ENCODE measurements around the gene NEK7.
"Not testable (repeated sequence)": the region's sequence is repeated elsewhere in the genome, so short reads cannot be mapped to it uniquely, and the experiment has no call there.

NEK7 gene

DNA sequence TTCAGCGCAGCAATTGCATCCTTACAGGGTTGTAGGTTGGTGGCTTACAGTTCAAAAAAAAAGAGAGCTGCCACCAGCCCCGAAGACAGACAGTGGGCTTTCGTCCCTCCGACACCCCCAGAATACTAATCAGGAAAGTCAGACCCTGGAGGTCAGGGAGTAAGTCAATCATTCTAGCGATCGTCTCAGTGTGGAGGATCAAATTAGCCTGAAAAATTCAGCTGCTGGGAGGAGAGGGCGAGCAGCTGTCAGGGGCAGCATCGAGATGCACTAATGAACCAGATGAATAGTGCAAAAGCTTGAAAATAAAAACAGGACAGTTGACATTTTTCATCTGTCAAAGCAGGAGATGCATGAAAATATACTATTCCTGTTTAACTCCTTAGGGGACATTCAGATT, 138.4 kb downstream of the NEK7 start:
- no peak overlapping the region for H3K4me3 ChIP-seq (ENCODE audit: low read length)
- TF ChIP-seq CTCF (conservative IDR thresholded peaks at IDR 0.05; ENCODE audit: low read depth, low read length), result no peak
- no peak for DNase-seq (ENCODE audit: low read depth)

DNA sequence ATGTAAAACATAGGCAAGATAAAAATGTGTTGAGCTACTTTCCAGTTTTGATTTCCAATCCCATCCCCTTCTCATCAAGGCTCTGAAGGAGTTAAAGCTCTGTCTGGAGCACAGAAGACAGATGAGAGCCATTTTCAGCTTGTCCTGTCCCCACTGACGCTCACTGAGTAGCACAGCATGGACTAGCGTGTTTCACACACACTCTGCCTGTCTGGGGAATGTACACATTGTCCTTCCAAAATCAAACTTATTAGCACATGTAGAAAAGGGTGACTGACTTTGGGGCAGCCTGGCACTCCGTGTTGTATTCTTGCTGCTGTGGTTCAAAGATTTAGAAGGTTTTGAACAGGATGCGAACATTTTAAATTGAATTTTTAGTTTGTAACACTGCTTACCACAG, 139.2 kb downstream of the NEK7 start:
- no peak for TF ChIP-seq CTCF (conservative IDR thresholded peaks at IDR 0.05; ENCODE audit: low read depth, low read length)
- DNase-seq (ENCODE audit: low read depth), result no peak
- H3K4me3 ChIP-seq (ENCODE audit: low read length), result no peak overlapping the region

DNA sequence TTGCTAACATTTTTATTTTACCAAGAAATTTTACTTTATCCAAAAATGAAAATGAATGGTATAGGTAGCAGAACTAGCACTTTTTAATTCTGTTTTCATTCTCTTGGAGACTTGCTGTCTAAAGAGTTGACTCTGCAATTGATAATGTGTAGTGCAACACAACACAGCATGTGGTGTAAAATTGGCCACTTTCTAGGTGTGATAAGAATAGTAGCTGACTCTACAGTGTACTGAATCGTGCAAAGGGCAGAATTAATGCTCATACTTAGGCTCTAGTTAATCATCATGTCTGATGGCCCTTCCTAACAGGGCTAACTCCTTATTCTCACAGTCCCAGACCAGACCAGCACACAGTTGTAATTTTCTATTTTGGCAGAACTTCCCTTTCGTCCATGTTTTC, 140.5 kb downstream of the NEK7 start:
- H3K4me3 ChIP-seq (ENCODE audit: low read length), result no peak overlapping the region
- no peak for DNase-seq (ENCODE audit: low read depth)
- TF ChIP-seq CTCF (conservative IDR thresholded peaks at IDR 0.05; ENCODE audit: low read depth, low read length), result no peak

DNA sequence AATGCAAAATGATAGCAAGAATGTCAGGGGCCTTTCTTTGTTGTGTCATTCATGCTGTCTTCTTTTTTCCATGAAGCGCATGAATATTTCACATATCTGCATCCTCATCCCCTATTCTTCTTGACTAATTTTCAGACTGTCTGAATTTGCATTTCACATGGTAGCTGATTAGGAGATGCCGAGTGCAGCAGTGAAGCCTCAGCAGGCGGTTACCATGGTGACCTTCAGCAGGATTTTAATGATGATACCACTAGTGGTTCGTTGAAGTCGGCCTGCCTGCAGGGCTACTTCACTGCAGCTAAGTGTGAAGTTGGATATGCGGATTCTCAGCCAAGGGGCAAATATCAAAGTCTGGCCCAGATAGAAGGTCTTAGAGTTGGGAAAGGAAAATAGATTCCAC, 141.8 kb downstream of the NEK7 start:
- no peak for DNase-seq (ENCODE audit: low read depth)
- TF ChIP-seq CTCF (conservative IDR thresholded peaks at IDR 0.05; ENCODE audit: low read depth, low read length), result no peak
- H3K4me3 ChIP-seq (ENCODE audit: low read length), result no peak overlapping the region

- TF ChIP-seq CTCF (conservative IDR thresholded peaks at IDR 0.05; ENCODE audit: low read depth, low read length), result no peak
- no peak for DNase-seq (ENCODE audit: low read depth)
- H3K4me3 ChIP-seq (ENCODE audit: low read length), result no peak overlapping the region
These were observed 143.7 kb downstream of the NEK7 start for GRCh38 chr1:198300451-198300850.

DNA sequence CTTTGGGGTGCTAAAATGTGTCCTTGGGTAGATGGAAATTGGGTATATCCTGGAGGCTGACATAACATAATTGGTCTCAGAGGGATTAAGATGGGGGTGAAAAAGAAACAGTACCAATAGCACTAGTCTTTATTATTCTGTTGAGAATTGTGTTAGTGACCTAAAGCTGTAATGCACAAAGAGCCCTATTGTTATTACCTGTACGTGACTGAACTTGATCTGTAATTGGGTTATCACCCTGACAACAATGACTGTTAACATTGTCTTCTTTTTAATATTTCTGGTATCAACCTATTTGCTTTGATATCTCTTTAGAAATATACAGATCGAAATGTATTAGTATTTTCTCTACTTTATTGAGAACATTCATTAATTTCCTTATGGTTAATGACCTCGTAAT, 147.6 kb downstream of the NEK7 start:
- TF ChIP-seq CTCF (conservative IDR thresholded peaks at IDR 0.05; ENCODE audit: low read depth, low read length), result no peak
- DNase-seq (ENCODE audit: low read depth), result no peak
- H3K4me3 ChIP-seq (ENCODE audit: low read length), result no peak overlapping the region

DNA sequence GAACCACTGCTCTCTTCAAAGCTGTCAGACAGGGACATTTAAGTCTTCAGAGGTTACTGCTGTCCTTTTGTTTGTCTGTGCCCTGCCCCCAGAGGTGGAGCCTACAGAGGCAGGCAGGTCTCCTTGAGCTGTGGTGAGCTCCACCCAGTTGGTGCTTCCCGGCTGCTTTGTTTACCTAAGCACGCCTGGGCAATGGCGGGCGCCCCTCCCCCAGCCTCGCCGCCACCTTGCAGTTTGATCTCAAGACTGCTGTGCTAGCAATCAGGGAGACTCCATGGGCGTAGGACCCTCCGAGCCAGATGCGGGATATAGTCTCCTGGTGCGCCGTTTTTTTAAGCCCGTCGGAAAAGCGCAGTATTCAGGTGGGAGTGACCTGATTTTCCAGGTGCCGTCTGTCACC, 158.0 kb downstream of the NEK7 start:
- not testable (repeated sequence) for DNase-seq (ENCODE audit: low read depth); H3K4me3 ChIP-seq (ENCODE audit: low read length)

DNA sequence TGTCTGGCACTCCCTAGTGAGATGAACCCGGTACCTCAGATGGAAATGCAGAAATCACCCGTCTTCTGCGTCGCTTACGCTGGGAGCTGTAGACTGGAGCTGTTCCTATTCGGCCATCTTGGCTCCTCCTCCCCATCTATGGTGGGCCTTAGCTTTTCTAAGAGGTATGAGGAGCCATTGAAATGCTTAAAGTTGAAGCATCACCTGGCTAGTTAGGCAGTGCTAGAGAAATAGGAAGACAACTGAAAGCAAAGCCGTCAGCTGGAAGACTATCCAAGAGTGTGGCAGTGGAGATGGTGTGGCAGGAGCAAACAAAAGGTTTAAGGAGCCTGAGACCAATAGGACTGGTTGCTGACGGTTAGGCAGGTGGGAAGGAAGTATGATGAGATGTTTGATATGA, 158.5 kb downstream of the NEK7 start:
- DNase-seq (ENCODE audit: low read depth); H3K4me3 ChIP-seq (ENCODE audit: low read length): not testable (repeated sequence)
